GM18520 (cell line): ENCODE data around the gene ROBO1.
"Not testable (repeated sequence)": the region's sequence is repeated elsewhere in the genome, so short reads cannot be mapped to it uniquely, and the experiment has no call there.

Source experiments
- ATAC-seq: cut with Tn5 transposase; IDR thresholded peaks from one replicate; pipeline ENCODE4 v1.9.1; 2021; ENCODE audit not compliant: unreplicated experiment

The ROBO1 gene

DNA sequence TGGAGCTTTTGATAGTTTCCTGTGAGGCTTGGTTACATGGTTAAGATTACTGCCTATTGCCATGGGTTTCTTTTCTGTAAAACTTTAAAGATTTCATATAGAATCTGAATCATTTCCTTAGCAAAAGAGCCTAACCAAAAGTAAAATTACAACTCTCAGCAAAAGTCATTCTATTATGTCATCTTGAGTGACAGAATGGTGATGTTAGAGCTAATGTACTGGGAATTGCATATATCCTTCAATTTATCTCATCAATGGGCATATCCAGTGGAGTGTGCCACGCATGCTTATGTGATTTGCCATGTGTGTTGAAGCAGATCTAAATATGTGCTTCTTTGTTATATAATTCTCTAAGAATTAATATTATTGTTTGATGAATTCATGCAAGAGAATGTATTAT, 212.1 kb downstream of the ROBO1 start:
- no peak for ATAC-seq

DNA sequence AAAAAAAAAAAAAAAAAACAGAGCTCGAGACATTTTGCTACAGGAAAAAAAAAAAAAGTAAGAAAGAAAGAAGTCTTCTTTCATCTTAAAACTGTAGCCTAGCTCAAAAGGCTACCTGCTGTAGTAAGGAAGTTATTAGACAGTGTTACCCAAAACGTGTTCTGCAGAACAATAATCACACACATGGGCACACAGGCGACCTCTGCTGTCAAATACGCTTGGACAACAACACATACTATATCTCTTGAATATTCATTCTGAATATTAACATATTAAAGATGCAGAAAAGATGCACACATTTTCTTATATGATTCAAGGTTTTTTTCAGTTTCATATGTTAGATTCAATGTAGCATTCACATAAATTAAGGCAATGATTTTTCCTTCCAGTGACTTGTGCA, 215.8 kb downstream of the ROBO1 start:
- ATAC-seq, result no peak

DNA sequence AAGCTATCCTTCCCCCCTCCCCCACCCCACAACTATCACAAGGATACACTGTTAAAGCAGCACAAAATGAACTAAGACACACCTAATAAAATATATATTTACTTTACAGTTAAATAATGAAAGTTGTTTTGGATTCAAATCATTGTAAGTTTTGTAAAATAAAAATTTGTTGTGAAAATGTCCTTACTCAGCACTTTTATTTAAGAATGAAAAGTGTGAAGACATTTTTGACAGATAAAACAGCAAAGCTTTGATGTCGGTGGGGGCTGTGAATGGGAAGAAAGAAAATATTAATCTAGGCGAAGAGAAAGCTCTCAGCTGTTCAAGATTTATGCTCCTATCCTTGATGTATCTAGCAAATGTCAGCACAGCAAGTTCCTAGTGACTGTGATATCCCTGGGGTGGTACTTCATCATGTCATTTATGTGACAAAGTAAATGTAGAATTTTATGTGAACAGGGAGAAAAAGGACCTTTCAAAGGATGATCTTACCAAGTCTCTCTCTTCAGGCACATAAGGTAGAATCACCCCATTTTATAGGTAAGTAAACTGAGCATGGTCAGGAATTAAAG, 216.4 kb downstream of the ROBO1 start:
- ATAC-seq, result no peak

DNA sequence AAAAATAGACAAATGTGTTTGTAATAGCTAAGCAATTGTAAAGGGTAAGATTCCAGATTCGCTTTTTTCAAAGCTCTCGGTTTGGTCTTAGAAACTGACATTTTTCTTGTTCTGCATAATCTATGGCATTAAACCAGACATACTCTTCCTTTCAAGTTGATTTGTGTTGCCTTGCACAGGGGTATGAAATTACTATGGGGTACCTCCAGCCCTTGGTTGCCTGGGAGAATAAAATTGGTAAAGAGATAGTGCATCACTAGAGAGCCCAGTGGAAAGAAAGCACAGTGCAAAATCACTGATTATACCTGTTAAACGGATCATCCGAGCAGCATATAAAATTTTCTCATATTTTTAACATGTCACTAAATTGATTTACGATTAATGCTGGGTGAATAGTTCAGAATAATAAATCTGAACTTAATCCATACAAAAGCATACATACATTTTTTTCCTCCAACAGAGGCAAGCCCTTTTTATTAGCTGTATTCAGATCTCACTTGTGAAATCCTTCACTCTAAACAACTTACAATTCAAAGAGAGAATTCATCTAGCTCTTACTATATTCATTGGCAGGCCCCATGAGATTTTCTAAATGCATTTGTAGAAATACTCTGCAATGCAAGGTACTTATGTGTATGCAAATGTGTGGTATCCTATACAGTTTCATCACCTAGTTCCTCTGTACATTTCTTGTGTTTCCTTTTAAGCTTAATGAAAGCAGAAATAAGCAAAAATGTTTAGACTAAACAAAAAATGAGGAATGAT, 224.4 kb downstream of the ROBO1 start:
- ATAC-seq, result no peak

DNA sequence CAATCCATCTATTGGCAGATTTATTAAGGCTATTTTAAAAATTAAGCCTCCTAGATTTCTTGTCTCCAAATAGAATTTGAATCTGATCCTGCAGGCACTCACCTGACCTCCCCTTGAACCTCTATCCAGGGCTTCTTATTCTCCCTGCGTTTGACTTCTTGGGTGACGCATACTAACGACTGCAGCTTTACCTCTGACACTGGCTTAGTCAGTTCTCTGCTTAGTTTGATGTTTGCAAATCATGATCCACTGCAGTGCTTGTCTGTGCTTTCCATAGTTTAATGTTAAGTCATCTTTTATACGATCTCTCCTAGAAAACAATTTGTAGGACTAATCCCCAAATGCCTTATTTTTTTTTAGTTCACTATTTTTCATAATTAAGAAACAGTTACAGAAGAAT, 233.1 kb downstream of the ROBO1 start:
- ATAC-seq, result no peak

DNA sequence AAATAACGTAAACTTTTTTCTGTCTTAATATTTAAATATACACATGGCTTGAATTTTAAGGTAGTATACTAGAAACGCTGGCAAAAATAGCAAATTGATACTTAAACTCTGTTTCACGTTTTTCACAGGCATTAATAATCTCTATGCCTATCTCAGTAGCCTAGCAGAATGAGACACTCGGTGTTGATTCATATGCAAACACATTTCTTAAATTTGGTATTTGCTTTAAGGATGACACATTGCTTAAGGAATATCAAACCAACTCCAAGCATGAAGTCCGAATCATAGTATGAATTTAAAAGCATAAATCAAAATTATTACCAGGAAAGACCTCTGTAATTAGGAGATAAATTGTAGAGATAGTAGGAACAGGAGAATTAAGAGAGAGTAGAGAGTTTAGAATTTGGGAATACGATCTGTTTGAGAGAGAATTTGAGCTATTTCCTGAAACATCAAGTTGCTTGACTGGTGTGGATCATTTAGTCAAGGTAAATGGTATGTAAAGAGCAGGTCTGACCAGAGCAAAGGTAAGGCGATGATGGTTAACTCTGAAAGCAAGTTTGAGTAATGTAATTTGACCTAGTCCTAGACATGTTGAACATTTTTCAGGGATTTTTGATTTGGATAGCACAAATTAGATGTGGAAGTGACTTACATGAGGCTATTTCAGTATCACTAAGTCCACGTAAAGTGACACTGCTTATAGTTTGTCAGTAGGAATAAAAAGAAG, 236.1 kb downstream of the ROBO1 start:
- ATAC-seq, result no peak

DNA sequence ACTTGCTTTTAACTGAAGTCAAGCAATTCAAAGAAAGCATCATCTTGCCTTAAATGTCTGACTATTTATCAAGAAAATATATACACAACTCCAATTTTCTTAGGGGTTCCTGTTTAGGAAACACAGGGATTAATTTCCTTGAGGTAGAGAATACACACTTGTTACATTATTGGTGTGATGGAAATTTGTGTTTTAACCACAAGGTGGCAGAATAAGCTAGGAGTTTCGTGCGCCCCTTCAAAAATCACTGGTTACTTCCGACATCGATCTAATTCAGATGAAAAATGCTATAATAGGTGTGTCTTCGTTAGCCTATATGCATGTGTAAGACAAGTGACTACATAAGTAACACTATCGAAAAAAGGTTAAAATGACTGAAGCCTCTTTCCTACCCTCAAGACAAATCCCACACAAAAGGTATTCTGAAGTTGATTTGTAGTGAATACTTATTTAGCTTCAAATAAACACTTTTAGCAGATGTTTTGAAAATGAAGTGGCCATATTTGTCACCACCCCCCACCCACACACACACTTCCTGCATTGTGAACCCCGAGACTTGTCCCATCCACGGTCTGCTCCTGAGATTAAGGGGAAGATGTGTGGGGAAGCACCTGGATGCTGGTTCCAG, 246.5 kb downstream of the ROBO1 start:
- no peak for ATAC-seq

- ATAC-seq, result no peak
Measured at GRCh38 chr3:79517766-79518413, 249.9 kb downstream of the ROBO1 start.

- ATAC-seq, result no peak
Measured at GRCh38 chr3:79516795-79517194, 251.0 kb downstream of the ROBO1 start.

GRCh38 chr3:79515072-79515471, 252.7 kb downstream of the ROBO1 start:
- no peak for ATAC-seq

GRCh38 chr3:79514069-79514468, 253.7 kb downstream of the ROBO1 start:
- no peak for ATAC-seq

DNA sequence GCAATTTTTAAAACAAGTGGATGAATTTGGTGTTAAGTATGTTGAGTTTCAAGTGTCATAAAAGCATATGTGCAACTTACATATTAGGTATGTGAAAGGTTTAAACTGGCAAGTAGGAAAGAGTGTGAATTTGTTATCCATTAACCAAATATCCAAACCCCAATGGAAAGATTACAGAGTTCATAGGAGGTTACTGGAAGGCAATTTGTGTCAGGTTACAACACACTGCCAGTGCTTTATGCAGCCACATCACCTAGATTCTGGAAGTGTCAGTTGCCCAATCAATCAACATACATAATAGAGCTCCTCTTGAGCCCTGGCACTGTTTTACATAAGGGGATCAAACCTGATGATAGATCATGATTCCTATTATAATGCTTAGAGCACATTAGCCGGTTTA, 261.0 kb downstream of the ROBO1 start:
- ATAC-seq, result no peak

DNA sequence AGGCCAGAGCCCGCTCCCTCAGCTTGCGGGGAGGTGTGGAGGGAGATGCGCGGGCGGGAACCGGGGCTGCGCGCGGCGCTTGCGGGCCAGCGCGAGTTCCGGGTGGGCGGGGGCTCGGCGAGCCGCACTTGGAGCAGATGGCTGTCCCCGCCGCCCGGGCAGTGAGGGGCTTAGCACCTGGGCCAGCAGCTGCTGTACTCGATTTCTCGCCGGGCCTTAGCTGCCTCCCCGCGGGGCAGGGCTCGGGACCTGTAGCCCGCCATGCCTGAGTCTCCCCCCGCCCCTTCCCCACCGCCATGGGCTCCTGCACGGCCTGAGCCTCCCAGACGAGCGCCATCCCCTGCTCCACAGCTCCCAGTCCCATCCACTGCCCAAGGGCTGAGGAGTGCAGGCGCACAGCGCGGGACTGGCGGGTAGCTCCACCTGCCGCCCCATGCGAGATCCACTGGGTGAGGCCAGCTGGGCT, 265.5 kb downstream of the ROBO1 start:
- ATAC-seq, result not testable (repeated sequence)

GRCh38 chr3:79497447-79498111, 270.2 kb downstream of the ROBO1 start:
- no peak for ATAC-seq

- no peak for ATAC-seq
Measured at GRCh38 chr3:79491029-79491641, 276.7 kb downstream of the ROBO1 start.

DNA sequence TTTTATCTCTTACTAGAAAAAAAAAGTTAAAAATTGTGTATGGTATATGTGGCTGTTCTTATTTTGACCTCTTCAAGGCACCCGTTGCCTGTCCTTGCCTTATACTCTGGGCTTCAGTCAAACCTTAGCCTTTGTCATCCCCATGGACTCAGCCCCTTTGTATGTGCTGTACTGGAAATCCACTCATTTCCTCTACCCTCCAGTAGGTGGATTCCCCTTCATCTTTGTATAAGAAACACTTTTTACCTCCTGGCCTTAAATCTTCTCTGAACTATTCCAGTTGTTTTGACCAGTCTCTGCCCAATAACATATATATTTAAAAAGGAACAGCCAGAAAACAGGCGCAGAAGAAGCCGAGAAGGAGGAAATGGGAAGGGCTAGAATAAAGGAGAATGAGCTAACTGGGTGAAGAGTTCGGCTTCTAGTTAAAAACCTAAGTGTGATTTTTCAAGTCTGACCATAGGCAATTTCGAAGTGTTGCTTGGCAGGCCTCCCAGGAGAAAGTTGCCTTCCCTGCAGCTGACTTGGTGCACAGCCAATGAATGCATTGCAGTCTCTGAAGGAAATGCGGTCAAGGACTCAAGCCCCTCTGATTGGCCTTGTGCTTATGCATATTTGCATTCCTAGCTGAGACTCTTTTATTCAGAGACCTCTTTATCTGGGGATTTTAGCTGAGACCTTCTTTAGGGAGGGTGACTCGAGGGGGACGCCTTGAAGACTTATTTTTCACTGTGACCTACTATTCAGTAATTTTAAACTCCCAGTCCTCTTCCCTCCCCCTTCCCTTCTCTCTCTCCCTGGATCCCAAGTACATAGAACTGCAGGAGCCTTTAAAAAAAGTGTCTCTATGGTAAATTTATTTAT, 277.4 kb downstream of the ROBO1 start:
- ATAC-seq, result no peak

DNA sequence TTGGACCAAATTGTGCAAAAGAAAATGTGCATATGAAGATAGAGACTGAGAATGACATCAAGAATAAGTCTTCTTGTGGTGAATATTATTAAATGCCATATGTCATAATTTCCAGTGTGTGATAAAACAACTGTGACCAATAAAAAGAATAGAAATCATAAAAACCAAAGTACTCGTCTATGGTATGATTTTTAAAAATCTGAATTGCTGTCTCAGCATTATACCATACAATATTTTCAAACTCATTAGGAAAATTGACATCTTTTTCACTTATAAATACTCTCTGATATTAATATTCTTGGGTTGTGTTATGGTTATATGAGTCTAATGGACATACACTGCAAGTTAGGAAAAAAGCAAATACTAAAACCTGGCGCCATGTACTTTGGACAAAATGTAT, 279.4 kb downstream of the ROBO1 start:
- no peak for ATAC-seq

- ATAC-seq, result no peak
Measured at GRCh38 chr3:79480746-79481145, 287.1 kb downstream of the ROBO1 start.

GRCh38 chr3:79478620-79479019, 289.2 kb downstream of the ROBO1 start:
- ATAC-seq, result no peak
